Measurements from ENCODE around the gene TRIO.

The TRIO gene

DNA sequence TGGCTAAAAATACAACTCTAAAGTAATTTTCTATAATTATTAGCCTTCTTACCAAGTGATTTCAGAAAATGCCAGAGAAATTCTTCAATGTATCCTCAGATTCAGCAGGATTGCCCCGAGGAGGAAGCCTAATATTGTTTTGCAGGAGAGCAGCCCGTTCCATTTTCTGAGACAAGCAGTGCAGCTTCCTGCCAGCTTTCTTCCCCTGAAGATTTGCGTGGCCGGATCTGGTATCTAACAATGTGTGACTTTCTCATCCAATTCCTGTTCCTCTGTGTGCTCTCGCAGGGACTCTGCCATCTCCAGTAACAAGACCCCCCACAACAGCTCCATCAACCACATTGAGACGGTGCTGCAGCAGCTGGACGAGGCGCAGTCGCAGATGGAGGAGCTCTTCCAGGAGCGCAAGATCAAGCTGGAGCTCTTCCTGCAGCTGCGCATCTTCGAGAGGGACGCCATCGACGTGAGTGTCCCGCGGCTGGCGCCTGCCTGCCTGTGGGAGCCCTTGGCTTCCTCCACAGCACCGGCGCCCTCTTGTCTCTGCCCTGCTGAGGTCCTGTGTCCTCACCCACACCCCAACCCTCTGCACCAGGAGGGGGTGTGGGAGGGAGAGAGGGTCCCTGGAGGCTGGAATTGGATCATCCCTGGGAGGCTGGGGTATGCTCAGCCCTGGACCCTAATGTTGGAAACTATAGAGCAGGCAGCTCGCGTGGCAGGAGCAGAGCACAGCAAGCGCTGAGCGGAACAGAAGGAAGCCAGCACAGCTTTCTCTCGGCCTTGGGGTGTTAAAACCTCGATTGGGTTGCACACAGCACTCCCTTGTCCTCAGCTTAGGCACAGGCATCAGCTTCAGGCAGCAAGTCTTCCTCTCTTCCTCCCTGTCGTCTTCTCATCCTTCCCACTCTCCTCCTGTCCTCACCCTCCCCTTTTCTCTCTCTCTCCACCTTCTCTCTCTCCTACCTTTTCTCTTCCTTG, 216.2 kb downstream of the TRIO start:
- Histone ChIP-seq H3K27ac (ENCODE audit: low read depth, low read length) (no peak overlapping the region), H3K9ac (ENCODE audit: low read length) (no peak overlapping the region), H3K4me3 (ENCODE audit: low read length) (no peak overlapping the region), H3K4me1 (ENCODE audit: control insufficient read depth, insufficient read depth, low read length) (no peaks in the 10 kb centered on the region), H3K27me3 (ENCODE audit: control insufficient read depth, insufficient read depth, low read length) (no peaks in the 10 kb centered on the region), H3K36me3 (ENCODE audit: control insufficient read depth, insufficient read depth, low read length) (peaks cover 18% of the 10 kb centered on the region)

- no peak overlapping the region for H3K27ac ChIP-seq (ENCODE audit: low read depth, low read length)
- no peak overlapping the region for H3K9ac ChIP-seq (ENCODE audit: low read length)
- peaks cover 41% of the 10 kb centered on the region for H3K36me3 ChIP-seq (ENCODE audit: control insufficient read depth, insufficient read depth, low read length)
- no peaks in the 10 kb centered on the region for H3K4me1 ChIP-seq (ENCODE audit: control insufficient read depth, insufficient read depth, low read length)
- H3K4me3 ChIP-seq (ENCODE audit: low read length) = no peak overlapping the region
- no peaks in the 10 kb centered on the region for H3K27me3 ChIP-seq (ENCODE audit: control insufficient read depth, insufficient read depth, low read length)
These were observed 219.3 kb downstream of the TRIO start for GRCh38 chr5:14362491-14362890.

DNA sequence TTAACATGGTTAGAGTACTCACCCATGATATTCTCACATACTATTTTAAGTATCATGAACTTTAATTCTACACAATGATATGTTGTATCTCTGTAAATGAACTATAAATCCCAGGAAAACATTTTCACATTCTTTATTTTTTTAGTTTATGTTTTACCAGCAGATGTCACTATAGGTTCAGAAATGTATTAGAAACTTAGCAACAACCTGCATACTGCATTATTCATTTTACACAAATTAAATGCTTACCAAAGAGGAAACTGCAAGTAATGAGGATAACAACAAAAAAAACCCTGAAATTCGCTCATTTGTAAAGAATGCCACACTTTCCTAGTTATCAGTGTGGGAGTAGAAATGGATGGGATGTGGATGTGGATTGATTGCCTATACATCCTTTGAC, 221.0 kb downstream of the TRIO start:
- Histone ChIP-seq H3K27me3 (ENCODE audit: control insufficient read depth, insufficient read depth, low read length) (no peaks in the 10 kb centered on the region), H3K4me1 (ENCODE audit: control insufficient read depth, insufficient read depth, low read length) (no peaks in the 10 kb centered on the region), H3K27ac (ENCODE audit: low read depth, low read length) (no peak overlapping the region), H3K4me3 (ENCODE audit: low read length) (no peak overlapping the region), H3K9ac (ENCODE audit: low read length) (no peak overlapping the region), H3K36me3 (ENCODE audit: control insufficient read depth, insufficient read depth, low read length) (peaks cover 46% of the 10 kb centered on the region)

- H3K9ac ChIP-seq (ENCODE audit: low read length) = no peak overlapping the region
- H3K36me3 ChIP-seq (ENCODE audit: control insufficient read depth, insufficient read depth, low read length) = peaks cover 42% of the 10 kb centered on the region
- H3K4me1 ChIP-seq (ENCODE audit: control insufficient read depth, insufficient read depth, low read length) = no peaks in the 10 kb centered on the region
- H3K4me3 ChIP-seq (ENCODE audit: low read length) = no peak overlapping the region
- no peak overlapping the region for H3K27ac ChIP-seq (ENCODE audit: low read depth, low read length)
- H3K27me3 ChIP-seq (ENCODE audit: control insufficient read depth, insufficient read depth, low read length) = no peaks in the 10 kb centered on the region
These were observed 221.7 kb downstream of the TRIO start for GRCh38 chr5:14364576-14365472.

DNA sequence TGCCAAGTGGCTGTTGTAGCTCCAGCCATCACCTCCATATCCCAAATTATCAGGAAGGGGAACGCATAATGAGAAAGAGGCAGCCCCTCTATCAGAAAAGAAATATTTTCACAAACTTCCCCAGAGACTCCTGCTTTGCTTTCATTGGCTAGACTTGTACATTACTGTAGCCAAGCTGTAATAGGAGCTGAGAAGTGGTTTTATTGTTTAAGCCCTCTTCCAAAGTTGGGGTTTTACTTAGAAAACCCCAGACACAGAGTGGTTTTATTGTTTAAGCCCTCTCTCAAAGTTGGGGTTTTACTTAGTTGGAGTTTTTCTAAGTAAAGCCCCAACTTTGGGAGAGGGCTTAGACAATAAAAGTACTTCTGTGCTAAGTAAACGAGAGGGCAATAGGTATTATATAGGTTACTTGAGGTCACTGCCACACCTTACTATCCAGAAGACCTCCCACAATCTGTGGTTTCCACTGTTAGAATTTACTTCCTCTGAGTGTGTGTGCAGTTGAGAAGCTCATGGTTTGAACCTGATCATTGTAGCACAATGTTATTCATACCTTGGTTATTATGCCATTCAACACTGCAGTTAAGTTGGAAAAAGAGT, 222.8 kb downstream of the TRIO start:
- no peaks in the 10 kb centered on the region for H3K27me3 ChIP-seq (ENCODE audit: control insufficient read depth, insufficient read depth, low read length)
- no peak overlapping the region for H3K27ac ChIP-seq (ENCODE audit: low read depth, low read length)
- no peak overlapping the region for H3K4me3 ChIP-seq (ENCODE audit: low read length)
- H3K4me1 ChIP-seq (ENCODE audit: control insufficient read depth, insufficient read depth, low read length) = no peaks in the 10 kb centered on the region
- peaks cover 45% of the 10 kb centered on the region for H3K36me3 ChIP-seq (ENCODE audit: control insufficient read depth, insufficient read depth, low read length)
- no peak overlapping the region for H3K9ac ChIP-seq (ENCODE audit: low read length)

- Histone ChIP-seq H3K9ac (ENCODE audit: low read length) (no peak overlapping the region), H3K4me1 (ENCODE audit: control insufficient read depth, insufficient read depth, low read length) (no peaks in the 10 kb centered on the region), H3K27ac (ENCODE audit: low read depth, low read length) (no peak overlapping the region), H3K27me3 (ENCODE audit: control insufficient read depth, insufficient read depth, low read length) (no peaks in the 10 kb centered on the region), H3K4me3 (ENCODE audit: low read length) (no peak overlapping the region), H3K36me3 (ENCODE audit: control insufficient read depth, insufficient read depth, low read length) (peaks cover 45% of the 10 kb centered on the region)
These were observed 223.6 kb downstream of the TRIO start for GRCh38 chr5:14366763-14367162.

DNA sequence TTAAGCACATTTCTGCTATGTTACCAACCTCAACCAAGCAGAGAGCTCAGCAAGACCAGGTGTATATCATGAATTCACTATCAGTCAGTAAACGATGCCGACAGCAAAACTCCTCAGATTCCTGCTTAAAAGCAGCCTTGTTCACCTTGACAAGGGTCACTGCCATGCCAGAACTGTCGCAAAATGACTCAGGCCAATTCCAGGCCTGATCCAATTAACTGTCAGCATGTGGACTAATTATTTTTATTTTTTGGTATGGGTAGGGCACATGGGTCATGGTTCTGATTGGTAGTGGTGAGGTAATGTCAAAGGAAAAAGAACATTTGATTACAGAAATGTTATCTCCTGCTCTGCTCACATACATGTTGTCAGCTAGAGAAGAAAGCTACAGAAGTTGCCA, 224.2 kb downstream of the TRIO start:
- no peak overlapping the region for H3K27ac ChIP-seq (ENCODE audit: low read depth, low read length)
- peaks cover 45% of the 10 kb centered on the region for H3K36me3 ChIP-seq (ENCODE audit: control insufficient read depth, insufficient read depth, low read length)
- no peaks in the 10 kb centered on the region for H3K27me3 ChIP-seq (ENCODE audit: control insufficient read depth, insufficient read depth, low read length)
- H3K9ac ChIP-seq (ENCODE audit: low read length) = no peak overlapping the region
- no peak overlapping the region for H3K4me3 ChIP-seq (ENCODE audit: low read length)
- no peaks in the 10 kb centered on the region for H3K4me1 ChIP-seq (ENCODE audit: control insufficient read depth, insufficient read depth, low read length)

- H3K4me3 ChIP-seq (ENCODE audit: low read length) = no peak overlapping the region
- peaks cover 43% of the 10 kb centered on the region for H3K36me3 ChIP-seq (ENCODE audit: control insufficient read depth, insufficient read depth, low read length)
- H3K9ac ChIP-seq (ENCODE audit: low read length) = no peak overlapping the region
- H3K27ac ChIP-seq (ENCODE audit: low read depth, low read length) = no peak overlapping the region
- H3K4me1 ChIP-seq (ENCODE audit: control insufficient read depth, insufficient read depth, low read length) = no peaks in the 10 kb centered on the region
- no peaks in the 10 kb centered on the region for H3K27me3 ChIP-seq (ENCODE audit: control insufficient read depth, insufficient read depth, low read length)
These were observed 226.6 kb downstream of the TRIO start for GRCh38 chr5:14369780-14370179.

- Histone ChIP-seq H3K4me1 (ENCODE audit: control insufficient read depth, insufficient read depth, low read length) (no peaks in the 10 kb centered on the region), H3K27ac (ENCODE audit: low read depth, low read length) (no peak overlapping the region), H3K9ac (ENCODE audit: low read length) (no peak overlapping the region), H3K27me3 (ENCODE audit: control insufficient read depth, insufficient read depth, low read length) (no peaks in the 10 kb centered on the region), H3K4me3 (ENCODE audit: low read length) (no peak overlapping the region), H3K36me3 (ENCODE audit: control insufficient read depth, insufficient read depth, low read length) (peaks cover 37% of the 10 kb centered on the region)
These were observed 227.2 kb downstream of the TRIO start for GRCh38 chr5:14370386-14370785.

- no peak overlapping the region for H3K4me3 ChIP-seq (ENCODE audit: low read length)
- no peak overlapping the region for H3K9ac ChIP-seq (ENCODE audit: low read length)
- H3K4me1 ChIP-seq (ENCODE audit: control insufficient read depth, insufficient read depth, low read length) = no peaks in the 10 kb centered on the region
- no peaks in the 10 kb centered on the region for H3K27me3 ChIP-seq (ENCODE audit: control insufficient read depth, insufficient read depth, low read length)
- no peak overlapping the region for H3K27ac ChIP-seq (ENCODE audit: low read depth, low read length)
- peaks cover 29% of the 10 kb centered on the region for H3K36me3 ChIP-seq (ENCODE audit: control insufficient read depth, insufficient read depth, low read length)
These were observed 230.5 kb downstream of the TRIO start for GRCh38 chr5:14373685-14374084.

GRCh38 chr5:14374100-14374499, 231.0 kb downstream of the TRIO start:
- no peak overlapping the region for H3K4me3 ChIP-seq (ENCODE audit: low read length)
- no peaks in the 10 kb centered on the region for H3K27me3 ChIP-seq (ENCODE audit: control insufficient read depth, insufficient read depth, low read length)
- H3K27ac ChIP-seq (ENCODE audit: low read depth, low read length) = no peak overlapping the region
- no peaks in the 10 kb centered on the region for H3K4me1 ChIP-seq (ENCODE audit: control insufficient read depth, insufficient read depth, low read length)
- peaks cover 28% of the 10 kb centered on the region for H3K36me3 ChIP-seq (ENCODE audit: control insufficient read depth, insufficient read depth, low read length)
- no peak overlapping the region for H3K9ac ChIP-seq (ENCODE audit: low read length)

DNA sequence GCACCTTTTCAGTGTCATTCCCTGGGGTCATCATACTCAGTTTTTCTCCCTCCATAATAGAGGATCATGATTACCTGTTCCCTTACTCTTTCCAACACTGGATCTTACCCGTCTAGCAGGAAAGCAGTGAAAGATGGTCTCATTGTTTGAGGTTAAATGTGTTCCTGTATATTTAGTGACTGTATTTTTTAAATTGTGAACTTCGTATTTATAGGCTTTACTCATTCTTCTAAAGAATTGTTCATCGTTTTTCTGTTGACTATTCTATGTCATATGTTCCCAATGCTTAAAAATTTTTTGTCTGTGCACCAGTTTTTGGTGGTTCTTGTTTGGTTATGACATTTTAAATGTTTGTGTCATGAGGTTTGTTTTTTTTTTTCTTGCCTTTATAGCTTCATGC, 233.6 kb downstream of the TRIO start:
- no peak overlapping the region for H3K27ac ChIP-seq (ENCODE audit: low read depth, low read length)
- H3K9ac ChIP-seq (ENCODE audit: low read length) = no peak overlapping the region
- no peaks in the 10 kb centered on the region for H3K4me1 ChIP-seq (ENCODE audit: control insufficient read depth, insufficient read depth, low read length)
- no peaks in the 10 kb centered on the region for H3K27me3 ChIP-seq (ENCODE audit: control insufficient read depth, insufficient read depth, low read length)
- no peak overlapping the region for H3K4me3 ChIP-seq (ENCODE audit: low read length)
- H3K36me3 ChIP-seq (ENCODE audit: control insufficient read depth, insufficient read depth, low read length) = peaks cover 29% of the 10 kb centered on the region

Measured in rectal smooth muscle tissue (tissue), 1 donor.